NCI-H446 treated with DMSO at 0.1 percent for 48 hours (cell line): Measurements from ENCODE around the gene PIN1.
"Not testable (repeated sequence)": the region's sequence is repeated elsewhere in the genome, so short reads cannot be mapped to it uniquely, and the experiment has no call there.

Experiments used
- DNase-seq: peaks from one replicate; lab custom pipeline; 2025; lab: John Stamatoyannopoulos, UW

The PIN1 gene

DNA sequence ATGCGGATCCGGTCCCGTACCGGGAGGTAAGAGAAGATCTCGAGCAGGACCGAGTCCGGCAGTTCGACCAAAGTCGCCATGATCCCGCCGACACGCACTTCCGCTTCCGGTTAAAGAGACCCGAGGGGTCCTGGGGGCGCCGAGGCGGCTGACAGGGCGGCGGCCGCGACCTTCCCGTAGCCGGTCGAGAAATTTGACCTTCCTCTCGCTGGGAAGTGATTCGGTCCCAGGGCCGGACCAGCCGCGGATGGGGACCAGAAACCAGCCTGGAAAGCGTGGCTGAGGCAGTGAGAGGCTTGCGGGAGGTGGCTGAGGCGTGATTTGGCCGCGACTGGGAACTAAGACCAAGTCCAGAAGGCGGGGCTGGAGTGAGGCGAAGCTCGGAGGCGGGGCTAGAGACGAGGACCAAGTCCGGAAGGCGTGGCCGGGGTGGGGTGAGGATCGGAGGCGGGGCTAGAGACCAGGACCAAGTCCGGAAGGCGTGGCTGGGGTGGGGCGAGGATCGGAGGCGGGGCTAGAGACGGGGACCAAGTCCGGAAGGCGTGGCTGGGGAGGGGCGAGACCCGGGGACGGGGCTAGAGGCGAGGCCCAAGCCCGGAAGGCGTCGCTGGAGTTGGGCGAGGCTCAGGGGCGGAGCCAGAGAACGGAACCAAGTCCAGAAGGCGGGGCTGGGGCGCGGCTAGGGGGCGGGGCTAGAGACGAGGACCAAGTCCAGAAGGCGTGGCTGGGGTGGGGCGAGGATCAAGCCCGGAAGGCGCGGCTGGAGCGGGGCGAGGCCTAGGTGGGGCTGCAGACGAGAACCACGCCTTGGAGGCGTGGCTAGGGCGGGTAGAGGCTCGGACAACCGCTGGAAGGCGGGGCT lies 16.2 kb upstream of the PIN1 start, which contains the start of gene FBXL12:
TSS of gene FBXL12 (minus strand) at position 346 of the 862 bp plus-strand sequence. CDS start at position 80, 266 bp downstream.
- DNase-seq = peak; percentile 100

DNA sequence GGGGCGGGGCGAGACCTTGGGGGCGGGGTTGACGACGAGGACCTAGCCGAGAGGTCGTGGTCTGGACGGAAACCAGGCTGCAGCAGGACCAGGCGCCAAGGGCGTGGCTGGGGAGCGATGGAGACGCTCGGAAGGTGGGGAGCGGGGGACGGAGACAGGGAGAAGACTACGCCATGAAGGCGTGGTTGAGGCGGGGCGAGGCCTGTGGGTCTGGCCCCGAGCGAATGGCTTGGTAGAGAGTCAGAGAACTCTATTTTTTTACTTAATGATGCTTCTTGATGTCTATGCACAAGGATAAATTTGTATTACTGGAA lies 15.6 kb upstream of the PIN1 start:
- no peak for DNase-seq

DNA sequence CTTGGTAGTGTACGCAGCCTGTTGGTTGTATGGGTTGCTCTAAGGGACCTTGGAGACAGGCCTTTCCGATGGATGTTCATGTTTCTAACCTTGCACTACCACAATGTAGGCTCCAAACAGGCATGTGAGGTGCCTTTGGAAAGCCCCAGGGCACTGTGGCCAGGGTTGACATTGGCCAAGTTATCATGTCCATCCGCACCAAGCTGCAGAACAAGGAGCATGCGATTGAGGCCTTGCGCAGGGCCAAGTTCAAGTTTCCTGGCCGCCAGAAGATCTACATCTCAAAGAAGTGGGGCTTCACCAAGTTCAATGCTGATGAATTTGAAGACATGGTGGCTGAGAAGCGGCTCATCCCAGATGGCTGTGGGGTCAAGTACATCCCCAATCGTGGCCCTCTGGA lies 15.1 kb upstream of the PIN1 start:
- DNase-seq = not testable (repeated sequence)

DNA sequence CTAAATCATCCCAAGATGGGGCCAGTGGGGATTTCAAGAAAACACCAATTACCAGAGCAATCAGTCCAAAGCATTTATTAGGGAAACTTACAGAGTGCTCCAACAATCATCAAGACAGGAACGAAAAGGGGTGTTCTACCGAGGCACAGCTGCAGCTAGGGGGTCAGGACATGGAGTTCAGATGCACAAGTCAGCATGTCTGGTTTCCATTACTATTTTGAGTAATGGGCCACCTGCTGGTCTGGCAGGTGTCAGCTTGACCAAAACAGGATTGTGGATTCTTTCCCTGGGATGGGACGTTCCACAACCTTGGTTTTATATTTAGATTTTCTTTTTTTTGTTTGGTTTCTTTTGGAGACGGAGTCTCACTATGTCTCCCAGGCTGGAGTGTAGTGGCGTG lies 11.3 kb upstream of the PIN1 start:
- no peak for DNase-seq

- peak; percentile 72 for DNase-seq
Observed at GRCh38 chr19:9827289-9828238, 7.6 kb upstream of the PIN1 start, which contains the start of gene UBL5. Gene UBL5, plus strand, starts transcription at chr19:9827918. Its CDS starts 420 bp downstream, at chr19:9828338.

DNA sequence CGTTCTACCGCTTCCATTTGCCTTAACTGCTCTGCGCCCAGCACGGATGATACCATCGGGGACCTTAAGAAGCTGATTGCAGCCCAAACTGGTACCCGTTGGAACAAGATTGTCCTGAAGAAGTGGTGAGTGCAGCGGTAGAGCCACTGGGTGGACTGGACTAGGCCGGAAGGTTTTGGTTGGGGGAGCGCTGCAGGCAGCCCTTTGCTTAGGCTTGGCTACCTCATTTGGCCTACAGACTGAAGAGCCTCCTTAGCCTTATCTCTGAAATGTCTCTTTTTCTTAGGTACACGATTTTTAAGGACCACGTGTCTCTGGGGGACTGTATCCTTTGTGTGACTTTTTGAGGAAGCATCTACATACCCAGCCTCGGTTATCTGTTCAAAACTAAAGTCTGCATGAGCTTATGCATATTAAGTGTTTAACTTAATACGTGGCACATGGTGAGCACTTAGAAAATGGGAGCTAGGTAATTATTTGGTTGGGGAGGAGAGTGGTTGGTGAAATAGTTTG lies 6.5 kb upstream of the PIN1 start:
- DNase-seq = no peak

DNA sequence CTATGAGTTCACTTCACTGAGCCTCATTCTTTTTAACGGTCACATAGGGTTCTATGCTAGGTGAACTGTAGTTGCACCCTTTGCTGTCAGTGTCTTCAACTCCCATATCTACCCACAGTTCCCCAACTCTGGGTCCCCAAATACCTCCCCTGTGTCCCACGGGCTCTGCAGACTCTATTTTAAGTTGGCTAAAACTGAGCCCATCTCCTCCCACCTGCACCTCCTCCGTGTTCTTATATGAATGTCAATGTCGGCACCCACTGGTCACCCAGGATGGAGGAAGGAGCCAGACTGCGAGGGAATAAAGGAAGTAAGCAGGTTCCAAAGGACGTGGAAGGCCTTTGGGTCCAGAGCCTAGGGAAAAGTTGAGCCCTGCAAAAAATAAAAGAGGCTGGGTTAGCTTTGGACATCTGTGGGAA lies 802 bp upstream of the PIN1 start:
- DNase-seq = no peak

GRCh38 chr19:9835507-9835949 lies 410 bp downstream of the PIN1 start:
- no peak for DNase-seq

GRCh38 chr19:9836021-9836420 lies 903 bp downstream of the PIN1 start:
- DNase-seq = peak; percentile 16

DNA sequence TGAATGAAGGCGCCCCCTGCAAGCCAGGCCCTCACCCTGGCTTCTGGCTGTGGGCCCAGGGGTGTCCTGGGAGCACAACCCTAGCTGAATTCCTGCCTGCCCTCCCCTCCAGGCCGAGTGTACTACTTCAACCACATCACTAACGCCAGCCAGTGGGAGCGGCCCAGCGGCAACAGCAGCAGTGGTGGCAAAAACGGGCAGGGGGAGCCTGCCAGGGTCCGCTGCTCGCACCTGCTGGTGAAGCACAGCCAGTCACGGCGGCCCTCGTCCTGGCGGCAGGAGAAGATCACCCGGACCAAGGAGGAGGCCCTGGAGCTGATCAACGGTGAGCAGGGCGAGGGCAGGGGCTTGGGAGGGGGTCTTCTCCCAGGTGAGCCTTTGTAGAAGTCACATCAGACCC lies 3.2 kb downstream of the PIN1 start:
- DNase-seq = no peak

DNA sequence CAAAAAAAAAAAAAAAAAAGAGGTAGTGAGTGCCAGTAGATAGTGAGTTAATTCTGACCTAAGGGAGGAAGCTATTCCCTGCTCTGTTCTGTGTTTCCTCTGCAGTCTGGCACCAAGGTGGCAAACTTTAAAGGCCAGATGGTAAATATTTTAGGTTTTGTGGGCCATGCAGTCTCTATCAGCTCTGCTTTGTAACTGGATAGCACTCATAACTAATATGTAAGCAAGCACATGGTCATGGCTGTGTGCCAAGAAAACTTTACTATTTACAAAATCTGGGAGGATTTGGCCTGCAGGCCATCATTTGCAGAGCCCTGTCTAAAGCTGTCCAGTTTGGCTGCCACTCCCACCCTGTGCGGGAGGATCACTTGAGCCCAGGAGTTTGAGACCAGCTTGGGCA lies 4.3 kb downstream of the PIN1 start:
- no peak for DNase-seq

- no peak for DNase-seq
Observed at GRCh38 chr19:9842834-9843625, 7.9 kb downstream of the PIN1 start.

DNA sequence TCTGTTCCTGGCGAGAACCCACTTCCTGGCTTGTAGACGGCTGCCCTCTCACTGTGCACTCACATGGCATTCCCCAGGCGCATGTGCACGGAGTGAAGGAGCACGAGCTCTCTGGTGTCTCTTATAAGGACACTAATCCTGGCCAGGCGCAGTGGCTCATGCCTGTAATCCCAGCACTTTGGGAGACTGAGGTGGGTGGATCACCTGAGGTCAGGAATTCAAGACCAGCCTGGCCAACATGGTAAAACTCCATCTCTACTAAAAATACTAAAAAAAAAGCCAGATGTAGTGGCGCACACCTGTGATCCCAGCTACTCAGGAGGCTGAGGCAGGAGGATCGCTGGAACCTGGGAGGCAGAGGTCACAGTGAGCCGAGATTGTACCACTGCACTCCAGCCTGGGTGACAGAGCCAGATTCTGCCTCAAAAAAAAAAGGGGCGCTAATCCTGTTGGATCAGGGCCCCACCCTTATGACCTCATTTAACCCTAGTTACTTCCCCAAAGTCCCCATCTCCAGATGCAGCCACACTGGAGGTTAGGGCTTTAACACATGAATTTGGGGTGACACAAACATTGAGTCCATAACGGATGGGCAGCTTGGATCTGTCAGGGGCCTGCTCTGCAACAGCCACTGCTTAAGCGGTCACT lies 8.6 kb downstream of the PIN1 start:
- not testable (repeated sequence) for DNase-seq

DNA sequence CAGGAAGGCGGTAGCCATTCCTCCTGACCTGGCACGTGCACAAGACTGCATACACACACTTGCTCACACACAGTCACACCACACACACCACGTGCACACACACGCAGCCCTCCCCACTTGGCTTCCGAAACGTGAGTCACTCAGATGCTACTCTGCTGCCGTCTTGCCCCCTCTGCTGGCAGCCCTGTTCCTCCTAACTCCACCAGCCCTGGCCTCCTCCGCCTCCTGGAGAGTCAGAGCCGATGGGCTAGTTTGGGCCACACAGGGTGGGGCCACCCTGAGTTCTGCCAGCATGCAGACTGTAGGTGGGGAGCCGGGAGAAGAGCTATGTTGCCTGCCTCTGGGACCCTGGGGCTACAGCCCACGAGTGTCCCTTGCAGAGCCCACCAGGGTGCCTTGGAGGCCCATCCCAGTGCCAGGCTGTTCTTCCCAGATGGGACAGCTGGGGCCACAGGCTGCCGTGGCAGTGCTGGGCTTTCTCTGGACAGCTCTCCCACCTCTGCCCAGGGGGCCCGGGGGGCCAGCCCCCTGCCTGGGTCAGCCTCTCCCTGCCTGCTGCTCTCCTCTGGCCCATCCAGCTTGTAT lies 12.1 kb downstream of the PIN1 start:
- DNase-seq = no peak

GRCh38 chr19:9848060-9848459 lies 12.9 kb downstream of the PIN1 start:
- no peak for DNase-seq

DNA sequence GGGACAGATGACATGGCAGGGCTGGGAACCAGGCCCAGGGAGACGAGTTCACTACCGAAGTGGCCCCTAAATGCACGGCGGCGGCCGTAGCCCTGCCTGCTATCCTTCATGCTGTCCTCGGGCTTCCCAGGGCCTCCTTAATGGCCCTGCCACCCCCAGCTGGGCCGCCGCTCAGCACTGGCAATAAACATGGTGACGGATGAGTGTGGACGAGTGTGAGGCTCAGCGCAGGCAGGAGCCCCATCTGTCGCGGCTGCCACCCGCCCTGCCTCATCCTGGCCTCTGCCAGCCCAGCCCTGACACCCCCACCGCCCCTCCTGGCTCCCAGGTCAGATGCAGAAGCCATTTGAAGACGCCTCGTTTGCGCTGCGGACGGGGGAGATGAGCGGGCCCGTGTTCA lies 13.6 kb downstream of the PIN1 start:
- no peak for DNase-seq

GRCh38 chr19:9849791-9850190 lies 14.7 kb downstream of the PIN1 start:
- no peak for DNase-seq

- DNase-seq = no peak
Observed at GRCh38 chr19:9850235-9850959, 15.3 kb downstream of the PIN1 start.

- no peak for DNase-seq
Observed at GRCh38 chr19:9854282-9854846, 19.2 kb downstream of the PIN1 start.

- DNase-seq = no peak
Observed at GRCh38 chr19:9856609-9857008, 21.5 kb downstream of the PIN1 start.
